Measurements from ENCODE around the gene COX20.

Gene COX20

GRCh38 chr1:244850896-244851295 lies 15.4 kb downstream of the COX20 start:
- no peak for DNase-seq (ENCODE audit: low read depth)
- no peak for TF ChIP-seq CTCF (conservative IDR thresholded peaks at IDR 0.05; ENCODE audit: control insufficient read depth, insufficient read depth, low read depth, low read length)
- H3K4me3 ChIP-seq (ENCODE audit: control insufficient read depth, low read depth, low read length): no peak overlapping the region

- no peak overlapping the region for H3K4me3 ChIP-seq (ENCODE audit: control insufficient read depth, low read depth, low read length)
- no peak for DNase-seq (ENCODE audit: low read depth)
- no peak for TF ChIP-seq CTCF (conservative IDR thresholded peaks at IDR 0.05; ENCODE audit: control insufficient read depth, insufficient read depth, low read depth, low read length)
Observed at GRCh38 chr1:244851546-244852231, 16.2 kb downstream of the COX20 start.

GRCh38 chr1:244852694-244853093 lies 17.2 kb downstream of the COX20 start:
- no peak for DNase-seq (ENCODE audit: low read depth)
- no peak overlapping the region for H3K4me3 ChIP-seq (ENCODE audit: control insufficient read depth, low read depth, low read length)
- TF ChIP-seq CTCF (conservative IDR thresholded peaks at IDR 0.05; ENCODE audit: control insufficient read depth, insufficient read depth, low read depth, low read length): no peak

GRCh38 chr1:244854166-244854565 lies 18.7 kb downstream of the COX20 start:
- H3K4me3 ChIP-seq (ENCODE audit: control insufficient read depth, low read depth, low read length): no peak overlapping the region
- DNase-seq (ENCODE audit: low read depth): no peak
- no peak for TF ChIP-seq CTCF (conservative IDR thresholded peaks at IDR 0.05; ENCODE audit: control insufficient read depth, insufficient read depth, low read depth, low read length)

- H3K4me3 ChIP-seq (ENCODE audit: control insufficient read depth, low read depth, low read length): no peak overlapping the region
- no peak for TF ChIP-seq CTCF (conservative IDR thresholded peaks at IDR 0.05; ENCODE audit: control insufficient read depth, insufficient read depth, low read depth, low read length)
- DNase-seq (ENCODE audit: low read depth): no peak
Observed at GRCh38 chr1:244854865-244855578, 19.6 kb downstream of the COX20 start.

- DNase-seq (ENCODE audit: low read depth): no peak
- TF ChIP-seq CTCF (conservative IDR thresholded peaks at IDR 0.05; ENCODE audit: control insufficient read depth, insufficient read depth, low read depth, low read length): no peak
- no peak overlapping the region for H3K4me3 ChIP-seq (ENCODE audit: control insufficient read depth, low read depth, low read length)
Observed at GRCh38 chr1:244857761-244858160, 22.3 kb downstream of the COX20 start.

Measured in fibroblast of mammary gland (primary cell).